Stimulated activated CD4-positive, alpha-beta T cell treated with anti-CD3 and anti-CD28 coated beads, TNF-alpha, amount 100 ng/mL, for 48 hours (primary cell): Measurements from ENCODE around the gene NOP9.
"Not testable (repeated sequence)": the region's sequence is repeated elsewhere in the genome, so short reads cannot be mapped to it uniquely, and the experiment has no call there.

ENCODE experiments used
- DNase-seq, 3 donors: peaks; one replicate each; pipeline ENCODE4 v3.0.0-alpha.2; 2020; ENCODE audit warnings: low read depth in 3 of 3

Gene NOP9

DNA sequence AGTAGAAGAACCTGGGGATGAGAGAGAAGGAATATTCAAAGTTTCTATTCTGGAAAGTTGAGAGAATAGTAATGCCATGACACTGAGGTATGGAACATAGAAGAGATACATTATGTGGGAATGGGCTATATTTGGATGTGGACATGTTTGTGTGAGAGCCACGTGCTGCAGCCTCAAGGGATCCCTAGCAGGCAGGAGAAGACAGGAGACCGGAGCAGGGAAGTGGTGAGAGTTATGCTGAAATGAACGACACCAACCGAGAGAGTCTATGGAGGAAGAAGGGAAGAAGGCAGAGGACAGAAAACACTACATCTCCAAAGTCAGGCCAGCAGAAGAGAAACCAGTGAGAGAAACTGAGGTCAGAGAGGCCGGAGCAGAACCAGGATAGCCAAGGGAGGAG is 50.1 kb downstream of the NOP9 start:
- DNase-seq, result no peak

DNA sequence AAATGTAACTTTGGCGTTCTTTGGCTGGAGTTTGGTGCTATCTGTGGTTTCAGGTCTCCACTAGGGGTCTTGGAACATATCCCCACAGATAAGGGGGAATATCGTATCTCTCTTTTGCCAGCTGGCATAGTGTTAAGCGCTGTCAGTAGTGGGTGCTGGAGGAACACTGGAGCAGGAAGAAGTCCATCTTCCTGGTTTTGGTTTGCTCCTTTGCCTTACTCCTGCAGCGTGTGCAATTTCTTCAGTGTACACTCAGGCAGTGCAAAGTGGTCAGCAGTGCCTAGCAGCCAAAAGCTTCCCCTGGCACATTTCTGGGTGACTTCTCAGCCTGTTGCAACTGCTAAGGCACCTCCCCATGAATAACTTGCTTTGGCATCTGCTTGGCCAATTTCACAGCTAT is 51.9 kb downstream of the NOP9 start:
- DNase-seq, result no peak

DNA sequence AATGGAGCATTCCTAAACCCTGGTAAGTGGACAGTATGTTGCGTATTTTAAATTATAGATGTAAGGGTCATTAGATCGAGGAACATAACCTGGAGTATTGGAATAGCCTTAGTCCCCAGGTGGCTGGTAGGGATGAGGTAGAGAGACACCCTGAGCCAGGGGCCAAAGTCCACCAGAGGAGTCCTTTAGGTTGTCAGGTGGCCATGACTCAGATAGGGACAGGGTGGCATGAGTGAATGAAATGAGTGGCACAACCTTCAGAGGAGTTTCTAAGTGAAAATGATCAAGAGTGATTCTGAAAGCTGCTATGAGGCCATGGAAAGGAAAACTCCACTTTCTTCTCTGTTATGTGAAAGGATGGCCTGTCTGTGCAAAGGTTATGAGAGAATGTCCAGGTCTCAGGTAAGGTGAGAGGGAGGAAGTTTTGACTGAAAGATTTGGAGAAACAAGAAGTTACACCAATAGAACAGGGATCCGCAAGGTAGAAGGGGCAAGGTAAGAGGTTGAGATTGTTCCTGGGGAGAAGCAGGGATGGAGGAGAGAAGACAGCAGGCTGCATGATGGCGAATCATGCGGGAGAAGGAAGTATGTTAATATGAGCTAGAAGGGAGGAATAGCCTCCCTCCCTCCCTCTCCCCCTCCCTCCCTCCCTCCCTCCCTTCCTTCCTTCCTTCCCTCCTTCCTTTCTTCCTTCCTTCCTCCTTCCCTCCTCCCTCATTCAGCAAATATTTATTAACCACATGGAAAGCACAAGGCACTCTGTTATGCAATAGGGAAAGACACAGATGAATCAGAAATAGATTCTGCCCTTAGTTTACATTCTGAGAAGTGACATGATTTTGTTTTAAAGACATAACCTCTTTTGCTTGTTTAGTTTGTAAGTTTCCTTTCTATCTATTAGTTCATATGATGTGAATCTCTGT is 54.2 kb downstream of the NOP9 start:
- no peak for DNase-seq

DNA sequence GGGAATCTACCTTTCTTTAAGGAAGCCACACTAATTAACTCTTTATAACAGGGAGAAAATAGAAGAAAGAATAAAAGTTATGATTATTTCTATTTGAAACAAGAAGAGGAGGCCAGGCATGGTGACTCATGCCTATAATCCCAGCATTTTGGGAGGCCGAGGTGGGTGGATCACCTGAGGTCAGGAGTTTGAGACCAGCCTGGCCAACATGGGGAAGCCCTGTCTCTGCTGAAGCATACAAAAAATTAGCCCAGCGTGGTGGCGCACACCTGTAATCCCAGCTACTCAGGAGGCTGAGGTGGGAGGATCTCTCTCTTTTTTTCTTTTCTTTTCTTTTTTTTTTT is 54.8 kb downstream of the NOP9 start:
- not testable (repeated sequence) for DNase-seq

DNA sequence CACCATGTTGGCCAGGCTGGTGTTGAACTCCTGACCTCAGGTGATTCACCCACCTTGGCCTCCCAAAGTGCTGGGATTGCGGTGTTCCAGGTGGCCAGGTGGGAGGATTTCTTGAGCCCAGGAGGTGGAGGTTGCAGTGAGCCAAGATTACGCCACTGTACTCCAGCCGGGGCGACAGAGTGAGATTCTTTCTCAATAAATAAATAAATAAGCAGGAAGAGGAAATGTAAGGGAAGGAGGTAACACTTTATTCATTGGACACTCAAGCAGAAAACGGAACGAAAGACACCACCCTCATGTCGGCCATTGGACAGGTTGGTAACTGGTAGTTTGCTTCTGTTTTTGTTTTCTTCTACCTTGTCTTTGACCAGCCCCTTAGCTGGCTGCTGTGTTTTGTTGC is 55.4 kb downstream of the NOP9 start:
- DNase-seq, result no peak

DNA sequence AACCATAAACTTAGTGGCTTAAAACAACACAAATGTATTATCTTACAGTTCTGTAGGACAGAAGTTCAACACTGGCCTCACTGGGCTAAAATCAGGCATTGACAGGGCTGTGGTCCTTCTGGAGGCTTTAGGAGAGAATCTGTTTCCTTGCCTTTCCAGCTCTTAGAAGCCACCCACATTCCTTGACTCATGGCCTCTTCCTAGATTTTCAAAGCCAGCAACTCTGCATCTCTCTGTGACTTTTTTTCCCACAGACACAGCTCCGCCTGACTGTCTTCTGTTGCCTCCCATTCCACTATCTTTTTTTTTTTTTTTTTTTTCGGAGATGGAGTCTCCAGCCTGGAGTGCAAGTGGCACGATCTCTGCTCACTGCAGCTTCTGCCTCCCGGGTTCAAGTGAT is 56.6 kb downstream of the NOP9 start:
- no peak for DNase-seq
